Right kidney (tissue), 1 donor: ENCODE results near the gene ASPHD2.

Source experiments
- DNase-seq: peaks from one replicate; pipeline ENCODE4 v3.0.0-alpha.2; 2016

Gene ASPHD2

DNA sequence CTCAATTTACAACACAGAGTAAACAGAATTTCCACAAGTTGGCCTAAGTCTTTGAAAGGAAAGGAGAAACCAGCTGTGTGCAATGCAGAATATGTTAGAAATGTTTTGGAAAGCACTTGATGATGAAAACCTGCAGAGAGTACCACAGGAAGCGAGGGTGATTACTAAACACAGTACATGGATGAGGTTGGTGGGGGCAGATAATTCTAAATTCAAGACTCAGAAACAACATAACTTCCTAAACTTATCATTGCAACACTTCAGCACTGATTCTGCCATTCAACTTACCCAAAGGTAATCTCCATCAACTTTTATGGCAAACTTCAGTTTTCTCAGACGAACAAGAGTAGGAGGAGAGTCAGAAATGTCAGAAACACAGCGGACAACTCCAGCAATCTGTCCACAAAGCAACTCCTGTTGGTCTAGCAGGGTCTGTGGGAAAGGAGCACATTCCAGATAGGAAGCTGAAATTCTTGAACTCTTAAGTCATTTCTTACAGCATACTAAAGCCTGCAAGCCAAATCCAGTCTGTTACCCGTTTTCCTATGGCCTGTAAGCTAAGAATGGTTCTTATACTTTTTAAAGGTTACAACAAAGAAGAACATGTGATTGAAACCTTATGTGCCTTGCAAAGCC lies 47.8 kb downstream of the ASPHD2 start:
- DNase-seq: no peak

DNA sequence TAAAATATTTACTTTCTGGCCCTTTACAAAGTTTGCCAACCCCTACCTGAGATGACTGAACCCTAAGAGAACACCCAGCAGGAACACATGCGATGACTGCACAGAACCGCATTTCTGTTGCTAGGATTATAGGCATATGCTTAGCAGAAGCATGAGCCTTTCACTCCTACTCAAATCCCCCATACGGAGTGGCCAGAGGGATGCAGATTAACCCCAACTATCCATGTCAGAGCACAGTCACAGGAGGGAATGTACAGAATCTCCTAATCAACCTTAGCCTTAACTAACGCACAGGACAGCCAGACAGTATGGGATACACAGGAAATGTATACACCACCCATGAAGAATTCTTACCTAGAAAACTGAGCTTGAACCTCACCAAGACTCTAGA lies 48.3 kb downstream of the ASPHD2 start:
- no peak for DNase-seq

DNA sequence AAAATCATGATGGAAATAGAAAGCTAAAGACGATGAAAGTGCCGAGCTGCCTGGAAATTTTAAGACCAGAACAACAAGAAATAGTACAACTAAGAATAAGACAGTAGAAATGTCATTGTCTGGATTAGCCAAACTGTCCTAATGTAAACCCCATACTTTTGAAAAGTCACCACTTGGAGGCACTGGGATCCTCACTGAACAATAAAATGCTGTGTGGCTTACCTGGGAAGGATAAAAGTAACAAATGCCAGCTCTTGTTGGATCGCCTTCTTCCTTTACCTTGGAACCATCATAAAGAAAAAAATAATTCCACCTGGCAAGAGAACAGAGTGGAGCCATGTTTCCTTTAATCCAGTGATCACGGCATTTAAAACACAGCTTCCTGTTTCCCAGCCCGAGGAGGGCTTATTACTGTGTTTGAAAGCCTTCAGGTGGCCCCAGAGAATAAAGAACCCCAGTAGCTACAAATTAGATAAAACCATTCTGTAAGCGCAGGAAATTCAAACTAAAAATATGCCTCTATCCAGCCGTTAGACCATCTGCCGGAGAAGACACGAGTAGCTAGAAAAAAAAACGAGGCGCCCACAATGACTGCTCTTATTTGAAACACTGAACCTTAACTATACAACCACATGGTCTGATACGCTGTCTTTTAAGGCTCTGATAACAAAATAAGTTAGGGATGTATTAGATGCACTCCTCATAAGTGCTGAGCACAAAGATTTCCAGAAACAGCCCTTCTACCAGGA lies 50.2 kb downstream of the ASPHD2 start:
- no peak for DNase-seq

DNA sequence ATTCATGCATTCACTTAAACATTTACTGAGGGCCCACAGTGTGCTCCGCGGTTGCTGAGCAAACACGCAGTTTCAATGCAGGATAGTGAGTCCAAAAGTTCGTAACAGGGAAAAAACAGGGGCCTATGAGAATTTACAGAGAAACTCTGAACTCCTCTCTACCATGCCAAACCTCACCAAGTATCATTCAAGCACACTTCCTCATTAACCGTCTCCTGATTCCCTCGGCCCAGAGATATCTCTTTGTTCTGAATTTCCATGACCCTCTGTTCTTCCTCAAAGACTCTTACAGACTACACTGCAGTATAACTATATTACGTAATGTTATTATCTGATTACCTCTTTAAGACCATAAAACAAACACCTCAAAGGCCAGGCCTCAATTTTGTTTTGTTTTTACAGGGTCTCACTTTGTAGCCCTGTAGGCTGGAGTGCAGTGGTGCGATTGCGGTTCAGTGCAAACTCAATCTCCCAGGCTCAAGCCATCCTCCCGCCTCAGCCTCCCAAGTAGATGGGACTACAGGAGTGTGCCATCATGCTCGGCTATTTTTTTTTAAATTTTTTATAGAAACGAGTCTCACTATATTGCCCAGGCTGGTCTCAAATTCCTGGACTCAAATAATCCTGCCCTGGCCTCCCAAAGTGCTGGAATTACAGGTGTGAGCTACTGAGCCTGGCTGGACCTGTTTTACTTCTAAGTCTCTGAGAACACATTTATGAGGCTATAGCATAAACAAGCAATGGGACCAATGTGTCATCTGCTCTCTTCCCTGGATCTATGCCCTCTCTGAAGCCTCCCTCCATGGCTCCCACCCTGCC lies 50.9 kb downstream of the ASPHD2 start:
- DNase-seq: no peak

DNA sequence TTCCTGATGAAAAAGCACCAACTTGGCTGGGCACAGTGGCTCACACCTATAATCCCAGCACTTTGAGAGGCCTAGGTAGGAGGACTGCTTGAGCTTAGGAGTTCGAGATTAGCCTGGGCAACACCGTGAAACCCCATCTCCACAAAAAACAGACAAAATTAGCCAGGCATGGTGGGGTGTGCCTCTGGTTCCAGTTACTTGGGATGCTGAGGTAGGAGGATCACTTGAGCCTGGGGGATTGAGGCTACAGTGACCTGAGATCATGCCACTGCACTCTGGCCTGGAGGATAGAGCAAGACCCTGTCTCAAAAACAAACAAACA lies 51.5 kb downstream of the ASPHD2 start:
- DNase-seq: no peak

DNA sequence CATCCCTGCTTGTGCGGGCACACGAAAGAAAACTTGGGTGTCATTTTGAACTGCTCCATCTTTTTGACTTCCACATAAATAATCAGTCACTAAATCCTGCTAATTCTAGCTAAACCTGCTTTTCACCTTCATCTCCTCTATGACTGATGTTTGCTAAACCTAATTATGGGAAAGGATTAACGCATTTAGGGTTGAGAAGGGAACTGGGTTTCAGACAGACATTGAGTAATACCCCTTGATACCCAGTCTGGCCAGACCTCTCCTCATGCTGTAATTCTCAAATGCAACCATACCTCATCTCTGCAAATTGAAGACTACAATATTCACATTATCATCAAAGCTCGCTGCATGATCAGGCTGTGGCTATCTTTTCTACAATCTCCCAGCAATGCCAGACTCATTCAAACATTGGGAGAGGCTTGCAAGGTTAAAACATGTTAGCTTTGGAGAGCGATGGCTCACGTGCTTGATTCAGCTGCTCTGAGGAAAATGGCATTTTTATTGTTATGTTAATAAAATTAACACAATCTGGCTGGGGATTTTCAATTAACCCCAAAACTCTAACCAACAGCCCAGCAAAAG lies 52.1 kb downstream of the ASPHD2 start:
- DNase-seq: no peak

DNA sequence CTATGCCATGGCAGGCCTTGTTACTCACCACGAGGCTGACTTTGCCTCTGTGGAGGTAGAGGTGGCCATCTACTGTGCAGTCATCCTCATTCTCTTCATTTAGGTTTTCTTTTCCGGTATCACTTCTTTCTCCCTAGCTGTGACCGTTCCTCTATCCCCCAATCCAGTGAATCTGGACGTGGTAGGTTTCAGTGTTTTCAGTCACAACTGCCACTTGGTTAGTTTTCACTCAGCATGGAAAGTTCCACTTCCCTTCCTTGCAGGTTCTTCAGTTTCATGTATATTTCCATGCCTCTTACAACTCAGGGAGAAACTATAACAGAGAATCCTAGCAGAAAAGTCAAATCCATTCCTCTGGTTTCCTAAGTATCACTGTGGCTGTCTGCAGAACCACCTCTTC lies 52.6 kb downstream of the ASPHD2 start:
- DNase-seq: no peak

DNA sequence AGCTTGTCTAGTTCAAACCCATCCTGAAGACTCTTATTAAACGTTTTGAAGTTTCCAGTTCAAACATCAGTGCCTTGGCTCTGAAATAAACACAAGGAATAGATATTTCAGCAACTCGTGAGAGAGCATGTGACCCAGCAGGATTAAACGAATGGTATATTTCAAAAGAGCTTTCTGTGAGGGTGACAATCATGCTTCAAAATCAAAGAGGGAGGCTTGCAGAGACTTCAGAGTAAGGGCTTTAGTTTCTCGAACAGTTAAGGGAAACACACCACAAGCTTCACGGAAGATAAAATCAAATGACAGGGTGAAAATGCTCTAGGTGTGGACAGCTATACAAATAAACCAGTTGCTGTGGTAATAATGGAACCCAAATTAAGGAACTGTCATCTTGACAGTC lies 53.1 kb downstream of the ASPHD2 start:
- no peak for DNase-seq

DNA sequence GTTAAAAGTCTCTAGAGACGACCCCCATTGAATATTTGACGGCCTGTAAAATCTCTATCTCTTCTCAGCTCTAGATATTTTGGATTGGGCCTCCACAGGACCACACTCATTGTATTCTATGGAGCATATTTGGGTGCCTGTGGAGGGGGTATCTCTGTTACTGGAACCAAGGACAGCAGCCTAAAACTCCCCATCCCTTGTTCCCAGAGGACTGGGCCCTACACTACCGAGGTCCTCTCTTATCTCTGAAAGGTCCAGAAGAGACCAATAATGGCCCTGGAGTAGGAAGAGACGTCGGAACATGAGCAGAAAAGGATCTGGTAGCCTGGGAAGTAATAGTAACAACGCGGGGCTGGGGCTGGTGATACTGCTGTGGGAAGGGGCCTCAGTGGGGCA lies 54.0 kb downstream of the ASPHD2 start:
- no peak for DNase-seq

DNA sequence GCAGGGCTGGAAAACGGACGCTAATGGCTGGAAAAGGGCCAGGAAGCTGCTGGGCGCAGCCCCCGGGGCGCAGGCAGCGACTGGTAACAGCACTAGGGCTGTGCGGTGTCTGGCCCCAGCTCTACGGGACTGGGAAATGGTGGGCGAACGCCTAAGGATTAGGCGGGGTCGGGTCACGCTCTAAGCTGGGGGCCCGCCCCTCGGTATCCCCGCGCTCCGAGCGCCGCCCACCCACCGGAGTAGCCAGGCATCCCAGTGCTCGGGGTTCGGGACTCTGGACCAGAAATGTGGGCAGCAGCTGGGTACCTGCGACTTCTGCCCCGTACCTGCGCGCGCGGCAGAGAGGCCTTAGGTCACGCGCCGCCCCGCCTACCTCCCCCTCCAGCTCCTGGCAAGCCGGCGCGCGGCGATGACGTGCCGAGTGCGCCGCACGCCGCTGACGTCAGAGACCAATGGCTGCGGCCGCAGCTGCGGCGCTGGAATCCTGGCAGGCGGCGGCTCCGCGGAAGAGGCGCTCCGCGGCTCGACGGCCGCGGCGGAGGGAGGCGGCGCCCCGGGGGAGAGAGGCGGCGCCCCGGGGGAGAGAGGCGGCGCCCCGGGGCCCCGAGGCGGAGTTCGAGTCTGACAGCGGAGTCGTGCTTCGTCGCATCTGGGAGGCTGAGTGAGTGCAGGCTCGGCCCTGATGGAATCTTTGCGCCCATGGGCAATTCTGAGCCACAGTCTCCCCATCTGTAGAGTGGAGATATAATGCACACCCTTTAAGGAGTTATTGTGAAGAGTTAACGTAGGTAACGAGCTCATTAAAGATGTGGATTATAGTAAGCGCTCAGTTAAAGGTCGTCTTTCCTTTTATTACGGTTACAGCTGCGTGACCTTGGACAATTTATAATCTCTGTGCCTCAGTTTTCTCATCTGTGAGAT lies 54.6 kb downstream of the ASPHD2 start, which contains the start of the genes HPS4 and SRRD:
Gene HPS4 (minus strand): TSS at position 345 of the 921 bp plus-strand sequence. CDS start 2,021 bp downstream, outside the sequence.
Gene SRRD (plus strand): TSS at position 439 of the 921 bp plus-strand sequence. CDS start 14 bp downstream, at position 453.
- peak; percentile 96 for DNase-seq

DNA sequence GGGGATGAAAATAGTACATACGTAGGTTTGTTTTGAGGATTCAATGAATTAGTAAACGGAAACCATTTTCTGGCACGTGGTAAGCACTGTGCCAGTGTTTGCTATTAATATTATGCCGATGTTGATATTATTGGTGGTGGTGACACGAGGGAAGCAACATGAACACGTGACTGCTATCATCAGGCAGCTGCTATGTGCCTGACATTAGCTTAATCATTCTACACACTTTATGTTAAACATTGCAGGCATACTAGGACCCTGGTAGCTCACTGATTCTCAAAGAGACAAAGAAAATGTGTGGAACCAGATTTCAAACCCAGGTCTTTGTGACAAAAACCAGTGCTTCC lies 55.3 kb downstream of the ASPHD2 start:
- DNase-seq: no peak

DNA sequence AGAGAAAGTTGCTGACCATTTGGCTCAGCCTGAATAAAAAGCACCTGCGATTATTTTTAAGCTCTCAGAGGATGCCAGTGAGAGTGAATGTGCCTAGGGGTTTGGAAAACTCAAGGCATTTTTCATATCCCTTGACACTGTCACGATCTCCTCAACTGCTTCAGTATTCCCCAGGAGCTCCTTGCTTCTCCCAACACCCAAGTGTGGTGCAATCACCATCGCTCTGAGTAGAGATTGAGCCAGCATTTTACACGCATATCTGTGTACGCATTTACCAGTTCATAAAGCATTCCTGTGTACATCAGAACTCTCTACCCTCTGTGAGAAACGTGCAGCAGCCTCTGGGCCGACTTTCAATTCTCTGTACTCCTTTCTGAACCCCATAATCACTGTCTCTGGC lies 56.0 kb downstream of the ASPHD2 start:
- DNase-seq: no peak

DNA sequence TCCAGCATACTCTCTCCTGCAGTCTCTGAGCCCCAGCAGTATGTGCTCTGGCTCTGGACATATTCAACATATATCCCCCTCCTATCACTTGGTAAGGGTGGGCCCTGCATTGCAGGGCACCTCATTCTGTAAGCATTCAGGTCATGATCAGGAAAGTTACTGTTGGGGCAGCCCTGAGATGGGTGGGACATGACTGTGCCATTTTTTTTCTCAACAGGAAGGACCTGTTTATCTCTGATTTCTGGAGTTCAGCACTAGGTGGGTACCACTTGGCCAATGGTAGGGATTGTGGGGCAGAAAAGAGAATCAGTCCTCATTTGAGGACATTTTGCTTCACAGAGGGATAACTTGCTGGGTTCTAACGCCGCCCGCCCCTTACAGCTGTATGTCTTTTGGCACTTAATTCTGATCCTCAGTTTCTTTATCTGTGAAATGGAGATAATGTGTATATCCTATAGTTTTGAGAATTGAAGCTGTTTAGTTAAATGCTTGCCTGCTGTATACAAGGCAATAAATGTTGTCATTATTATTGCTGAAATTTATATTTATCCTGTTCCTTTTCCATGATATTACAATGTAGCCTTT lies 56.8 kb downstream of the ASPHD2 start:
- no peak for DNase-seq

DNA sequence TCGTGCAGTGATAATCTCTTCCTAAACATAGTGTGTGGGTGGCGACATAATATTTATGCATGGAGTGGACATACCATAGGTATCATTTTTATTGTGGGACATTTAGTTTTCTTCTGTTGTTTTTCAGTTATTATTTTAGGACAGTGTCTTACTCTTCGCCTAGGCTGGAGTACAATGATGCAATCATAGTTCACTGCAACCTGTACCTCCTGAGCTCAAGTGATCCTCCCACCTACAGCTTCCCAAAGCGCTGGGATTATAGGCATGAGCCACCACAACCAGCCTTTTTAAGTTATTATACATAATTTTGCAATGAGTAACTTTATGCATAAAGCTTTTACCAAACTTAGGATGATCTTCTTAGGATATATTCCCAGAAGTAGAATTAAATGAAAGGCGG lies 57.3 kb downstream of the ASPHD2 start:
- no peak for DNase-seq

DNA sequence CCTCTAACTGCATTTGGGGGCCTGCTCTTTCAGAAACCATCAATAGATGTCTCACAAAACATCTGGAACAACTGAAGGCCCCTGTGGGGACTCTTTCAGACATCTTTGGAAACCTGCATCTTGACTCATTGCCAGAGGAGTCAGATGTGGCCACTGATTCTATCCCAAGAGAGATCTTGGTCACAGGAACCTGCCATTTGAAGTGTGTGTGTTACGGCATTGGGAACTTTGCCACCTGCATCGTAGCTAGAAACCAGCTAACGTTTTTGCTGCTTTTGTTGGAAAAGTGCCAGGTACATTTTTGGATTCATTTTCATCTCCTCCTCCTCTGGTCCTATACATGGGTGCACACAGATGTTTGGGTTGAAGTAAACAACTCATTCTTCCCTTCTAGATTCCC lies 58.9 kb downstream of the ASPHD2 start:
- no peak for DNase-seq

DNA sequence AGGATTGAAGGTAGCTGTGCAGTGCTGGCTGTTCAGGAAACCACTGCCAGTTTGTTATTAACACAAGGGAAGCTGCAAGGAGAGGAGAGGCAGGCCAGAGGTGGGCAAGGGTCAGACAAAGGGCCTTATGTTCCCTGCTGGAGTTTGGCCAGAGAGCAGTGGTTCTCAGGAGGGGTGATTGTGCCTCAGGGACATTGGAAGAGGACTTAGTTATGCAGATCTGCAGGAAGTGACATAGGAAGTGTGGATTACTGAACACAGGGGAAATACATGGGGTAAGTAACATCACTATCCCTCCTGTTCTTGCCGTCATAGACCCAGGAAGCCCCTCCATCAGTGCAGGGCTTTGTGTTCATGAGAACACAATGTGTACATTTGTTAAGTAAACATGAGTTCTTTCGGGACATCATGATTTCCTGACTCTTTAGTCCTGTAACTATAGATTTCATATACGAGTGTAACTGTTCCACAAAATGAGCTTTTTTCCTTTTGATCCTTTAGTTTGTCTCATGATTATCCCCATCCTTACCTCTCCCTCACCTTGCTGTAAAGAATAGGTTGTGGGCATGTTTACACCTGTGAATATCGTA lies 60.5 kb downstream of the ASPHD2 start:
- DNase-seq: no peak

DNA sequence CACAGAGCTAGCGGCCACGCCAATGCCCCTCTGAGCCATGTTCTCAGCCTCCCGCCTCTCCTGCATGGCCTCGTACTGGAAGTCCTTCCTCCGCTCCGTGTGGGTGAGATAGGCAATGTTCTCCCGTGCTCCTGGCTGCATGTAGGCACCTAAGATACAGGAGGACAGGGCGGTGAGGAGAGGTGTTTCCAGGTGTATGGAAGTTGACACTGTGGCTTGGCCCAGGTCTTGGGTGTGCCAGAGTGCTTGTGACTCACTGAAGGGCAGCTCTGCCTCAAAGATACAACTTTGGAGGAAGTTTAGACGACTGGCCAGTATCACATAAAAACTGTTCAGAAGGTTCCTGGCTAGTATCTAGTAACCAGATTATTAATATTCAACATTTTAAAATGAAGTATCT lies 63.2 kb downstream of the ASPHD2 start:
- DNase-seq: no peak

DNA sequence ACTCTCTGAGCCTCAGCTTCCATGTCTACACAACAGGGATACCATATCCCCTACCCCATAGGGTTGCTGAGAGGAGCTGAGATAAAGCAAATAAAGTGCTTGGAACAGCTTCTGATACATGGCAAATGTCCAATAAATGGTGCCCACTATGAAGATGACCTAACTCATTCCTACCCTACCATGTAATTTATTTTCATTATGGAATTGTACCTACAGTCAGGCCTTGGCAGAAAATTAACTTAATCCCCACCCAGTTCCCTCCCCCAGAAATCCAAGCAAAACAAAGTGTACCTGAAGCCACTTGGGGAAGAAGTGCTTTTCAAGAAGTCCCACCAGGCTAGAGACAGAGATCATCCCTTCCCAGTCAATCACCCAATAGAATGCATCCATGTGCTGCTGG lies 65.4 kb downstream of the ASPHD2 start:
- DNase-seq: no peak
